DMS153 (cell line): ENCODE measurements around the gene RPS27A.
"Not testable (repeated sequence)": the region's sequence is repeated elsewhere in the genome, so short reads cannot be mapped to it uniquely, and the experiment has no call there.

ENCODE experiments used
- DNase-seq: peaks from one replicate; lab custom pipeline; 2025; lab: John Stamatoyannopoulos, UW

Gene RPS27A

DNA sequence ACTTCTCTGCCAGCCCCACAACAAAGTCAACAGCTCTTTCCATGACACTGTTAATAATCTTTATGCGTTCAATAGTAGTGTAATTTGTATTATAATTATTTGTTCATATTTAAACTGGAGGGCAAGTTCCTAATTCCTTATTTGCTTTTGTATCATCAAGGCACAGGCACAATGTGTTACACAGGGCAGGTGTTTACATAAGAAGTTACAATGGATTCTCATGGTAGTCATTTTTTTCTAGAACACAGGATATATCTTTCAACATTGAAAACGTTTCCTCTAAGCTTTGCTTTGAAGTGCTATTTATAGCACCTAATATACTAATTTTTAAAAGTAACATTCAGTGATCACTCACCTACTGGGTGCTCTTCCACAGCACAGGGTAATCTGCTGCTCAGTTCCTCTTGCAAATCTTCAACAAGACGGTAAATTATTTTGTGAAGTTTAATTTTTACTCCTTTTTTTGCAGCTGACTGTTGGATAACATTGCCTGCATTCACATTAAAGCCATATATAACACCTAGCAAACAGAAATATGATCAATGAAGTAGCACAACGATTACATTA is 7.3 kb downstream of the RPS27A start:
- peak; percentile 64 for DNase-seq

- DNase-seq = not testable (repeated sequence)
Observed at GRCh38 chr2:55241582-55241981, 9.1 kb downstream of the RPS27A start.

- DNase-seq = no peak
Observed at GRCh38 chr2:55242617-55243016, 10.1 kb downstream of the RPS27A start.

GRCh38 chr2:55245411-55245810 is 12.9 kb downstream of the RPS27A start:
- DNase-seq = no peak

GRCh38 chr2:55247025-55247424 is 14.5 kb downstream of the RPS27A start:
- no peak for DNase-seq

DNA sequence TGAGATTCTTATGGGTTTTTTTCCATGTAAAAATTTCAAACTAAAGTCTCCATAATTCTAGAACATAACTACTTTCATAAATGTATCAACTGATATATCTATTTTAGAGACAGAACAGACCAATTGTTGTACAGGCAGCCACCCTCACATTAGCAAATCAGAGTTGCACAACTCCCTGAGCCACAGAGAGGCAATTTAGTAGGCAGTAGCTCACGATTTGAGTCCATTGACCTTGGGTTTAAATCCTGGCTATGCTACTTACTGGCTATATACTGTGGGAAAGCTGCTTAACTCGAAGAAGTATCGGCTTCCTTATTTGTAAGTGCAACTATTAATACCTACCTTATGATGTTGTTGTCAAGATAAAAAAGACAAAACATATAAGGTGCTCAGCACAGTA is 20.3 kb downstream of the RPS27A start:
- DNase-seq = no peak

DNA sequence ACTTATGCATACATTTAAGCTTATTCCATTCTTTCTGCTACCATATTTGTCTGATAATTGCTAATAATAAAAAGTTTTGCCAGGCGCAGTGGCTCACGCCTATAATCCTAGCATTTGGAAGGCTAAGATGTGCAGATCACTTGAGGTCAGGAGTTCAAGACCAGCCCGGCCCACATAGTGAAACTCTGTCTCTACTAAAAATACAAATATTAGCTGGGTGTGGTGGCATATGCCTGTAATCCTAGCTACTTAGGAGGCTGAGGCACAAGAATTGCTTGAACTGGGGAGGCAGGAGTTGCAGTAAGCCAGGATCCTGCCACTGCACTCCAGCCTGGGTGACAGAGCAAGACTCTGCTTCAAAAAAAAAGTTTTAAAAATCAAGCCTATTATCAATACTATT is 27.1 kb downstream of the RPS27A start:
- DNase-seq = not testable (repeated sequence)

DNA sequence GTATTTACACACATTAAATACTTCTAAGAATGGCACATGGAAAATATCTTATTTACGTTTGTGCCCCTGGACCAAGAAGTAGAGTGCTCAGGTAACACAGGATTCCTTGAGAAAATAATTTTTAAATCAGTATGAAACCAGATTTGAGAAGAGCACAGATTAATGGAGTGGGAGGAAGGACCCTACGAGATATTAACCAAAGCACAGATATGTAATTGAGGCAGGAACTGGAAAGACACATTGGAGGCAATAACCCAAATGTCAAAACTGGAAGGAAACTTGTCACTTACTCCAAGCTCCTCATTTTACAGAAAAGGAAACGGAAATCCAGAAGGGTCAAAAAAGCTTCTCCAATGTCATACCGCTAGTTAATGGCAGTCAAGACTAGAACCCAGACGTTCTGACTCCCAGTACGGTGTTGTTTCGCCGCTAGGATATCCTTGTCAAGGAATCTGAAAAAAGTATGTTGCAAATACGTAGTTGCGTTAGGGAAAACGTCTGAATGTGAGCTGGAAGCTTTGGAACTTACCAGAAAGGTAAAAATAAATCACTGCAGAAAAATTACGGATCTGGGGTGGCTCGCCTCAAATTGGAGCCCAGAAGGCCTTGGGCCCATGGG is 35.9 kb downstream of the RPS27A start:
- no peak for DNase-seq

DNA sequence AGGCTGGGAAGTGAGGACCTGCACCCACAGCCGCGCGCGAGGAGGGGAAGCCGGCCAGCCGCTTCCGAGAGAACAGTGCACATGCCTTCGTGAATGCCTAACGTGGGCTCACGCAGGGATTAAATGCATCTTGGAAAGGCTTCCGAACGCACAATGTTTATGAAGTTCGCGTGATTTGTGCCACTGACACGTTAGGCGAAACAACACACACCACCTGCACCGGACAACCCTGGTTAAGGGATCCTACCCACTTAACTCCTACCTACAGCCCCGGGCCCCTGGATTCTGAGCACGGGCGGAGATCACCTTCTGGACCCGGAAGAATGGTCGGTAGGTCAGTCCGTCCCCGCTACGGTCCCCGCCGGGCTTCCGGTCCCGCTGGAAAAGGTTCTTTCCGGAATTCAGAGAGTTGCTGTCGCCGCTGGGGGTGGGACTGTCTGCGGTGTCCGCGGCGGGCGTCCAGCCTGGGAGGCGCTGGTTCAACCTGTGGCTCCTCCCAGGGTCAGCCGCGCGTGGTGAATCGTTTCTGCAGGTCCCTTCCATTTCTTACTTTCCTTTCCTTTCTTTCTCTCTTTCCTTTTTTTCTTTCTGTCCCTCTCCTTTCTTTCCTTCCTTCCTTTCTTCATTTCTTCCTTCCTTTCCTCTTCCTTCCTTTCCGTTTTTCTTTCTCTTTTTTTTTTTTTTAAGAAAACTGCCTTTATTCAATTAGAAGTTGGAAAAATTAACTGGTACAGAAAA is 36.6 kb downstream of the RPS27A start, which contains the start of gene MTIF2:
TSS of gene MTIF2 (minus strand) at position 325 of the 738 bp plus-strand sequence. CDS start 5,373 bp downstream, outside the sequence.
- peak; percentile 92 for DNase-seq

DNA sequence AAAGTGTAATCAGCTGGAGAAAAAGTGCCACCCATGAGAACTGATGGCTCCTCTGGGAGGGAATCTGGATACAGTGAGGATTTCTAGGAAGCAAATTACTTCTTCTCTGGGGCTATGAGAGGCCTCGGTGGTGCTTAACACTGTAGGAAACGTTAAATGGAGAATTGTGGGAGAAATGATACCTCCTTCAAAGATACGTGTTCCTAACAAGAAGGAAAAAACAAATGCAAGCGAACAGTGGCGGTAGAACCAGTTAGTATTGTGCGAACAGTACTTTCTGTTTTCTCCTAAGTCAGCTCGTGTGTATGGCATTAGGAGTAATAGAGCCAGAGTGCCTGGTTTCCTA is 37.1 kb downstream of the RPS27A start:
- DNase-seq = no peak

DNA sequence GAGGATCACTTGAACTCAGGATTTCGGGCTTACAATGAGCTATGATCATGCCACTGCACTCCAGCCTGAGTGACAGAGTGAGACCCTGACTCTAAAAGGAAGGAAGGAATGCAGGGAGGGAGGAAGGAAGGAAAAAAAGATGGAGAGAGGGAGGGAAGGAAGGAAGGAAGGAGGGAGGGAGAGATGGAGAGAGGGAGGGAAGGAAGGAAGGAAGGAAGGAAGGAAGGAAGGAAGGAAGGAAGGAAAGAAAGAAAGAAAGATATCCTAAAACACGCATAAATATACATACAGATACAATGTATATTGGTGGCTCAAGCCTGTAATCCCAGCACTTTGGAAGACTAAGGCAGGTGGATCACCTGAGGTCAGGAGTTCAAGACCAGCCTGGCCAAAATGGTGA is 41.9 kb downstream of the RPS27A start:
- DNase-seq = not testable (repeated sequence)

- DNase-seq = no peak
Observed at GRCh38 chr2:55277310-55277709, 44.8 kb downstream of the RPS27A start.

DNA sequence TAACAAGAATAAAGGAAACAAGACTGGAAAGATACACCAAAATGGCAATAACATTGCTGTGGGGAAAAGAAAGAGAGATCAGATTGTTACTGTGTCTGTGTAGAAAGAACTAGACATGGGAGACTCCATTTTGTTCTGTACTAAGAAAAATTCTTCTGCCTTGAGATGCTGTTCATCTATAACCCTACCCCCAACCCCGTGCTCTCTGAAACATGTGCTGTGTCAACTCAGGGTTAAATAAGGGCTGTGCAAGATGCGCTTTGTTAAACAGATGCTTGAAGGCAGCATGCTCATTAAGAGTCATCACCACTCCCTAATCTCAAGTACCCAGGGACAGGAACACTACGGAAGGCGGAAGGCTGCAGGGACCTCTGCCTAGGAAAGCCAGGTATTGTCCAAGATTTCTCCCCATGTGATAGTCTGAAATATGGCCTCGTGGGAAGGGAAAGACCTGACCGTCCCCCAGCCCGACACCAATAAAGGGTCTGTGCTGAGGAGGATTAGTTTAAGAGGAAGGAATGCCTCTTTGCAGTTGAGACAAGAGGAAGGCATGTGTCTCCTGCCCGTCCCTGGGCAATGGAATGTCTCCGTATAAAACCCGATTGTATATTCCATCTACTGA is 46.8 kb downstream of the RPS27A start:
- DNase-seq = peak; percentile 4

- not testable (repeated sequence) for DNase-seq
Observed at GRCh38 chr2:55279859-55280424, 47.5 kb downstream of the RPS27A start.

DNA sequence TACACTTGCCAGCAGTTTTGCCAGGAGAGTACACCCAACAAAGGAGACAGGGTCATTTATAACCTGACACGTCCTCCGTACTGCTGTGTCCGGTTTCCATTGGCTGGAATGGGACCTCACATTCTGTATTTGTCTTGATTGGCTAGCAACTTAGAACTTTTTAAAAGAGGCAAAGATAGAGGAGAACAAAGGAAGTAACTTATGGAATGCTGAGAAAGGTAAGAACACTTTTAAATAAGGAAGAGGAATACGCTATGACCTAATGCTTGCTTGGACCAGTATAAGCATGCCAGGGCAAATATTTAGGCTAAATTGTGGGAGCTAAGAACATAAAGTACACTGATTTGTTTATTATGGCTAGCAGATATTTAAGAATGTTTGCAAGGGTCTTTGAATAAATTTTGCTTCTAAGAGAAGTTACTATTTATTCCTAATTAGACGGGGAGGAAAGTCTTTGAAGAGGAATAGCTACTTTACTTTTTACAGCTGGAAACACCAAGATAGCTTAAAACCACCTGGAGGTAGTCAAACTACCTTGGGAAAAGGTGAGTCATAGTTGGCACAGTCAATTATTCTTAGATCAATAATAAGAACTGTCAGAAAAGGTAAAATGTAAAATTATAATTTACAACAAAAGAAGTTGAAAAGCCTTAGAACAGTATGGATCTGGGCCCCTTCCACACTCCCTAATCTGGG is 48.5 kb downstream of the RPS27A start:
- DNase-seq = not testable (repeated sequence)

DNA sequence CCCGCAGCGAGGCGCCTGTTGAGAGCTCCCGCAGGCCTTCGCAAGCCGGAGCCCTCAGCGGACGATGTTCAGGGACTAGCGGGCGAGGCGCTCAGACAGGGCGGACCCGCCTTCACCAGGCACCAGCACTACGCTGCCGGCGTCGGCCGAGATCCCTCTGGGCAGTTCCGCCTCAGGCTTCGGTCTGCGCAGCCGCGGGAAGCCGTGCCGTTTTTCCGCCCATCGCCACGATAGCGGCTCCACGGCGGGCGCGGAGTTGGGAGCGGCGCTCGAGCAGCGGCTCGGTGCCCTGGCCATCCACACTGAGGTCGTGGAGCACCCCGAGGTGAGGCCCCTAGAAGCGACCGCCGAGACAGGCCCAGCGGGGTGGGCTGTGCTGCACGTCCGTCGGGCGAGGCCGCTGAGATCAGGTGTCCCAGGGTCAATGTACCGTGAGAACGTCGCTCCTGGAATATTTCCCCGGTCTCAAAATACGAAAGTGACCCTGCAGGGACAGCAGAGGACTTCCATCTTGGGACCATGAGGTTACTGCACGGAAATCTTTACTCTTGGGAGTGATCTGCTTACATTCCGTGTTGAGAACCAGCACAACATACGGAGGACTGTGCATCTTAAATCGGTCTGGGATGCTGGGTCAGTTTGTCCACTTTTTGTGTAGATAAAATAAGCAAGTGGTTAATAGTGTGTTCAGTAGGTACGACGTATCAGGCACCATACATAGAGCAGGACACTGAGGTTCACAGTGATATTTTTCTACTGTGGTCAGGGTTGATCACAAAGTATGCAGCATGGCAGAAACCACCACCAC is 49.8 kb downstream of the RPS27A start:
- peak; percentile 79 for DNase-seq

DNA sequence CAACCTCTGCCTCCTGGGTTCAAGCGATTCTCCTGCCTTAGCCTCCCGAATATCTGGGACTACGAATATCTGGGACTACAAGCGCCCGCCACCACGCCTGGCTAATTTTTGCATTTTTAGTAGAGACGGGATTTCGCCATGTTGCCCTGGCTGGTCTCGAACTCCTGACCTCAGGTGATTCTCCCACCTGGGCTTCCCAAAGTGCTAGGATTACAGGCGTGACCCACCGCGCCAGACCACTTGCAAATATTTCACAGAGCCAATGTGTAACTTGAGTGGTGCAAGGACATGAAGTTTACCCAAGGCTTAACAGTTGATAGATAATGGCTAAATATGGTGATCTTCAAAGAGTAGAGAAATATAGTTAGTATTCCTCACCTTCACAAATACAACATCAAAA is 50.6 kb downstream of the RPS27A start:
- no peak for DNase-seq
